ENCODE measurements around the gene NOP53. TPM values are rescaled to one million over a fixed set of nuclear protein-coding genes. Genes with fewer than 3 reads are reported as not detected.

The NOP53 gene
- total and polyA plus RNA-seq, 9 of the 15 experiments (the other 6 are each of a cell fraction or from before 2014, with no cell fraction given): 6.5 to 274 (median 145) TPM

DNA sequence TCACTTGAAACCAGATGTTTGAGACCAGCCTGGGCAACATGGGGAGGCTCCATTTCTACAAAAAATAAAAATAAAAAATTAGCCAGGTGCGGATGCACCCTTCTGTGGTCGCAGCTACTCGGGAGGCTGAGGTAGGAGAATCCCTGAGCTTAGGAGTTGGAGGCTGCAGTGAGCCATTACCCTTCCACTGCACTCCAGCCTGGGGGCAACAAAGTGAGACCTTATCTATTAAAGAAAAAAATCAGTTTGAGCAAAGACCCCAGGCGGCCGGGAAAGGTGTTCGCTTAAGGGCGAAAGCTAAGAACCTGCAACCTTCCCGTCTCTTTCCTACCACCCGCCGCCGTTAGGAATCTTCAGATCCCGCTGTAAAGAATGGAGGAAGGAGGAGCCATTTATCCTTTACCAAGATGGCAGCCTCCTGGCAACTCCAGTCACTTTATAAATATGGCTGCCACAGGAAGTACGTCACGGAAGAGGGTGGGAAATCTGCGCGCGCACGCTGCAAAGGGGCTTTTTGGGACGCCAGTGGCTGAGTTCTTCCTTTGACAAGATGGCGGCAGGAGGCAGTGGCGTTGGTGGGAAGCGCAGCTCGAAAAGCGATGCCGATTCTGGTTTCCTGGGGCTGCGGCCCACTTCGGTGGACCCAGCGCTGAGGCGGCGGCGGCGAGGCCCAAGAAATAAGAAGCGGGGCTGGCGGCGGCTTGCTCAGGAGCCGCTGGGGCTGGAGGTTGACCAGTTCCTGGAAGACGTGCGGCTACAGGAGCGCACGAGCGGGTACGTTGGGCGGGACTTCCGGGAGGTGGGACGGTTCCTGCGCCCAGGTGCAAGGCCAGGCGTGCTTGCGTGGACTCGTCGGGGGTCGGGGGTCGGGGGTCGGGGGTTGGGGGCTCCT, at the start of gene NOP53 (continued):
- TF ChIP-seq KDM4B (IDR thresholded peaks at IDR 0.05; ENCODE audit: borderline replicate concordance in 2 of 2, low read depth in 1 of 2) (no peak; a peak in 1 of 4 replicates), TEAD4 (IDR thresholded peaks at IDR 0.05; ENCODE audit: low read length) (peak; percentile 36), TEAD4 (CRISPR knock-in tag; IDR thresholded peaks at IDR 0.05; ENCODE audit: borderline replicate concordance) (no peak), ZBTB7A (IDR thresholded peaks at IDR 0.05; ENCODE audit: borderline replicate concordance, control insufficient read depth, low read depth, low read length) (no peak; the same call in 1 of the 2 replicates), BACH1 (tag; IDR thresholded peaks at IDR 0.05) (peak; percentile 67; the same call in 1 of the 2 replicates), ZBED1 (IDR thresholded peaks at IDR 0.05) (no peak), PHF8 (IDR thresholded peaks at IDR 0.05; ENCODE audit: borderline replicate concordance, low read length) (peak; percentile 94), ELF4 (CRISPR knock-in tag; IDR thresholded peaks at IDR 0.05) (no peak), TAF15 (IDR thresholded peaks at IDR 0.05; ENCODE audit: low read depth, low read length) (no peak), HDAC3 (IDR thresholded peaks at IDR 0.05; ENCODE audit: borderline replicate concordance, partially characterized antibody) (no peak), RCOR1 (IDR thresholded peaks at IDR 0.05; ENCODE audit: borderline replicate concordance in 1 of 2, low read depth in 2 of 2, low read length in 2 of 2) (no peak), PML (IDR thresholded peaks at IDR 0.05; ENCODE audit: low read length) (peak; percentile 71), HOXB6 (CRISPR knock-in tag; IDR thresholded peaks at IDR 0.05; ENCODE audit: borderline replicate concordance) (no peak), RFX5 (IDR thresholded peaks at IDR 0.05; ENCODE audit: low read depth, low read length) (no peak), ELF1 (tag; IDR thresholded peaks at IDR 0.05) (peak; percentile 85)
- TF ChIP-seq, protein P1, sequence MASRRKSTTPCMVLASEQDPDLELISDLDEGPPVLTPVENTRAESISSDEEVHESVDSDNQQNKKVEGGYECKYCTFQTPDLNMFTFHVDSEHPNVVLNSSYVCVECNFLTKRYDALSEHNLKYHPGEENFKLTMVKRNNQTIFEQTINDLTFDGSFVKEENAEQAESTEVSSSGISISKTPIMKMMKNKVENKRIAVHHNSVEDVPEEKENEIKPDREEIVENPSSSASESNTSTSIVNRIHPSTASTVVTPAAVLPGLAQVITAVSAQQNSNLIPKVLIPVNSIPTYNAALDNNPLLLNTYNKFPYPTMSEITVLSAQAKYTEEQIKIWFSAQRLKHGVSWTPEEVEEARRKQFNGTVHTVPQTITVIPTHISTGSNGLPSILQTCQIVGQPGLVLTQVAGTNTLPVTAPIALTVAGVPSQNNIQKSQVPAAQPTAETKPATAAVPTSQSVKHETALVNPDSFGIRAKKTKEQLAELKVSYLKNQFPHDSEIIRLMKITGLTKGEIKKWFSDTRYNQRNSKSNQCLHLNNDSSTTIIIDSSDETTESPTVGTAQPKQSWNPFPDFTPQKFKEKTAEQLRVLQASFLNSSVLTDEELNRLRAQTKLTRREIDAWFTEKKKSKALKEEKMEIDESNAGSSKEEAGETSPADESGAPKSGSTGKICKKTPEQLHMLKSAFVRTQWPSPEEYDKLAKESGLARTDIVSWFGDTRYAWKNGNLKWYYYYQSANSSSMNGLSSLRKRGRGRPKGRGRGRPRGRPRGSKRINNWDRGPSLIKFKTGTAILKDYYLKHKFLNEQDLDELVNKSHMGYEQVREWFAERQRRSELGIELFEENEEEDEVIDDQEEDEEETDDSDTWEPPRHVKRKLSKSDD (conservative IDR thresholded peaks at IDR 0.05; ENCODE audit: low read length): peak; percentile 80
- TF ChIP-seq, protein P2, sequence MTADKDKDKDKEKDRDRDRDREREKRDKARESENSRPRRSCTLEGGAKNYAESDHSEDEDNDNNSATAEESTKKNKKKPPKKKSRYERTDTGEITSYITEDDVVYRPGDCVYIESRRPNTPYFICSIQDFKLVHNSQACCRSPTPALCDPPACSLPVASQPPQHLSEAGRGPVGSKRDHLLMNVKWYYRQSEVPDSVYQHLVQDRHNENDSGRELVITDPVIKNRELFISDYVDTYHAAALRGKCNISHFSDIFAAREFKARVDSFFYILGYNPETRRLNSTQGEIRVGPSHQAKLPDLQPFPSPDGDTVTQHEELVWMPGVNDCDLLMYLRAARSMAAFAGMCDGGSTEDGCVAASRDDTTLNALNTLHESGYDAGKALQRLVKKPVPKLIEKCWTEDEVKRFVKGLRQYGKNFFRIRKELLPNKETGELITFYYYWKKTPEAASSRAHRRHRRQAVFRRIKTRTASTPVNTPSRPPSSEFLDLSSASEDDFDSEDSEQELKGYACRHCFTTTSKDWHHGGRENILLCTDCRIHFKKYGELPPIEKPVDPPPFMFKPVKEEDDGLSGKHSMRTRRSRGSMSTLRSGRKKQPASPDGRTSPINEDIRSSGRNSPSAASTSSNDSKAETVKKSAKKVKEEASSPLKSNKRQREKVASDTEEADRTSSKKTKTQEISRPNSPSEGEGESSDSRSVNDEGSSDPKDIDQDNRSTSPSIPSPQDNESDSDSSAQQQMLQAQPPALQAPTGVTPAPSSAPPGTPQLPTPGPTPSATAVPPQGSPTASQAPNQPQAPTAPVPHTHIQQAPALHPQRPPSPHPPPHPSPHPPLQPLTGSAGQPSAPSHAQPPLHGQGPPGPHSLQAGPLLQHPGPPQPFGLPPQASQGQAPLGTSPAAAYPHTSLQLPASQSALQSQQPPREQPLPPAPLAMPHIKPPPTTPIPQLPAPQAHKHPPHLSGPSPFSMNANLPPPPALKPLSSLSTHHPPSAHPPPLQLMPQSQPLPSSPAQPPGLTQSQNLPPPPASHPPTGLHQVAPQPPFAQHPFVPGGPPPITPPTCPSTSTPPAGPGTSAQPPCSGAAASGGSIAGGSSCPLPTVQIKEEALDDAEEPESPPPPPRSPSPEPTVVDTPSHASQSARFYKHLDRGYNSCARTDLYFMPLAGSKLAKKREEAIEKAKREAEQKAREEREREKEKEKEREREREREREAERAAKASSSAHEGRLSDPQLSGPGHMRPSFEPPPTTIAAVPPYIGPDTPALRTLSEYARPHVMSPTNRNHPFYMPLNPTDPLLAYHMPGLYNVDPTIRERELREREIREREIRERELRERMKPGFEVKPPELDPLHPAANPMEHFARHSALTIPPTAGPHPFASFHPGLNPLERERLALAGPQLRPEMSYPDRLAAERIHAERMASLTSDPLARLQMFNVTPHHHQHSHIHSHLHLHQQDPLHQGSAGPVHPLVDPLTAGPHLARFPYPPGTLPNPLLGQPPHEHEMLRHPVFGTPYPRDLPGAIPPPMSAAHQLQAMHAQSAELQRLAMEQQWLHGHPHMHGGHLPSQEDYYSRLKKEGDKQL (CRISPR knock-in tag; IDR thresholded peaks at IDR 0.05; ENCODE audit: borderline replicate concordance): no peak
- TF ChIP-seq, protein P3, sequence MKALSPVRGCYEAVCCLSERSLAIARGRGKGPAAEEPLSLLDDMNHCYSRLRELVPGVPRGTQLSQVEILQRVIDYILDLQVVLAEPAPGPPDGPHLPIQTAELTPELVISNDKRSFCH (CRISPR knock-in tag; IDR thresholded peaks at IDR 0.05): no peak
- TF ChIP-seq, protein P3 (tag; IDR thresholded peaks at IDR 0.05): no peak
